Activated CD4-positive, alpha-beta T cell treated with anti-CD3 and anti-CD28 coated beads for 48 hours (primary cell): Measurements from ENCODE around the gene HID1.

ENCODE experiments used
- DNase-seq: peaks from one replicate; pipeline ENCODE4 v3.0.0-alpha.2; 2020

The HID1 gene

GRCh38 chr17:74964988-74965622 lies 7.5 kb downstream of the HID1 start:
- DNase-seq, result no peak

GRCh38 chr17:74964246-74964761 lies 8.3 kb downstream of the HID1 start:
- no peak for DNase-seq

- no peak for DNase-seq
These were observed 8.9 kb downstream of the HID1 start for GRCh38 chr17:74963656-74964055.

GRCh38 chr17:74962622-74963394 lies 9.8 kb downstream of the HID1 start:
- DNase-seq, result no peak

GRCh38 chr17:74961657-74962350 lies 10.8 kb downstream of the HID1 start:
- peak; percentile 90 for DNase-seq

- DNase-seq, result peak; percentile 80
These were observed 11.8 kb downstream of the HID1 start for GRCh38 chr17:74960570-74961342.

GRCh38 chr17:74959826-74960515 lies 12.6 kb downstream of the HID1 start:
- no peak for DNase-seq

- DNase-seq, result peak; percentile 89
These were observed 14.4 kb downstream of the HID1 start for GRCh38 chr17:74957935-74958740.

- DNase-seq, result no peak
These were observed 16.5 kb downstream of the HID1 start for GRCh38 chr17:74956093-74956492.

- DNase-seq, result no peak
These were observed 17.7 kb downstream of the HID1 start for GRCh38 chr17:74954665-74955421.

- DNase-seq, result no peak
These were observed 18.4 kb downstream of the HID1 start for GRCh38 chr17:74954115-74954514.

GRCh38 chr17:74953134-74953687 lies 19.3 kb downstream of the HID1 start:
- DNase-seq, result no peak

- DNase-seq, result no peak
These were observed 20.0 kb downstream of the HID1 start for GRCh38 chr17:74952431-74953133.

- DNase-seq, result no peak
These were observed 20.7 kb downstream of the HID1 start for GRCh38 chr17:74951680-74952421.

- DNase-seq, result no peak
These were observed 21.5 kb downstream of the HID1 start for GRCh38 chr17:74951065-74951464.

GRCh38 chr17:74950207-74950606 lies 22.4 kb downstream of the HID1 start:
- DNase-seq, result no peak

GRCh38 chr17:74949455-74950115 lies 23.0 kb downstream of the HID1 start:
- no peak for DNase-seq

GRCh38 chr17:74947041-74947754 lies 25.4 kb downstream of the HID1 start:
- DNase-seq, result no peak
